HG03469 (cell line): Measurements from ENCODE around the gene DMBX1.

Source experiments
- ATAC-seq: cut with Tn5 transposase; IDR thresholded peaks from one replicate; pipeline ENCODE4 v1.9.1; 2021; ENCODE audit warnings: mild to moderate bottlenecking, moderate library complexity, moderate number of reproducible peaks; ENCODE audit not compliant: unreplicated experiment

Gene DMBX1

DNA sequence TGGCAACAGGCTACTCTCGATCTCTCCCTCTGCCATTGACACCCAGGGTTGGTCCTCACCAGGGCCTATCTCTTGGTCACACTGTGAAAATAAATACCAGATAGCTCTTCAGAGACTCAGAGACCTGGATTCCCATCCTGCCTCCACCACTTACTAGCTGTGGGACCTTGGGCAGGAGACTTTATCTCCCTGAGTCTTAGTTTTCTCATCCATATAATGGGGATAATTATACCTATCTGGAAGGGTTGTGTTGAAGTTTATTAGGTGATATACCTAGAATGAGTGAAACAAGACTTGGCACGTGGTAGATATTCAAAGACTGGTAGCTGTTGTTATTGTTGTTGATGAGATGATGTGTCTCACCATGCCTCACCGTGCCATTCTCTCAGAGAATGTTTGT lies 7.4 kb downstream of the DMBX1 start:
- no peak for ATAC-seq

DNA sequence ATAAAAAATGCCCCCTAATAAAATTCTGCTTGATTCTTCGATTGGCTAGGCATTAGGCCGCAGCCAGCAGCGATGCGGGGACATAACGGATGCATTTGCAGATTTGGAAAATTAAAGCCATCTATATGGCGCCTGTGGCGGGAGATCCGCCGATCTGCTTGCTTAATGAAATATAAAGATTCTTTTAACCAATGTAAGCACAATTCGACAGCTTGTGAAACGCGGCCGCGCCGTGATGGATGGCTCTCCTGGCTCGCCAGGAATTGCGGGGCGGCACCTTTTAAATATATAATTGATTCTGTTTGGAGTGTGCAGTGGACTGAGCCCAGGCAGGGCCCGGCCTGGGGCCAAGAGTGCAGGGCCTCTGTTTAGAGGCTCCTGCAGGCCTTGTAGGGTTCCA lies 8.0 kb downstream of the DMBX1 start:
- no peak for ATAC-seq

DNA sequence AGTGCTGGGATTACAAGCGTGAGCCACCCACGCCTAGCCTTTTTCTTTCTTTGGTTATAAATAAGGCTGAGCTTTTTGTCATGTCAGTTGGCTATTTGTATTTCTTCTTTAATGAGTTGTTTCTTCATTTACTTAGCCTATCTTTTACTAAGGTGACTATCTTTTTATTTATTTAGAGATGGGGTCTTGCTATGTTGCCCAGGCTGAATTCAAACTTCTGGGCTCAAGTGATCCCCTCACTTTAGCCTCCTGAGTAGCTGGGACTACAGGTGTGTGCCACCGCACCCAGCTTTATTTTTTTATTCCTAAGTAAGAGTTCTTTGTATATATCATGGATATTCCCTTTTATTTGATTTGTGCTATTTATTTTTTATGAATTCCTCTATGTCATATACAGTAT lies 11.9 kb downstream of the DMBX1 start:
- no peak for ATAC-seq

DNA sequence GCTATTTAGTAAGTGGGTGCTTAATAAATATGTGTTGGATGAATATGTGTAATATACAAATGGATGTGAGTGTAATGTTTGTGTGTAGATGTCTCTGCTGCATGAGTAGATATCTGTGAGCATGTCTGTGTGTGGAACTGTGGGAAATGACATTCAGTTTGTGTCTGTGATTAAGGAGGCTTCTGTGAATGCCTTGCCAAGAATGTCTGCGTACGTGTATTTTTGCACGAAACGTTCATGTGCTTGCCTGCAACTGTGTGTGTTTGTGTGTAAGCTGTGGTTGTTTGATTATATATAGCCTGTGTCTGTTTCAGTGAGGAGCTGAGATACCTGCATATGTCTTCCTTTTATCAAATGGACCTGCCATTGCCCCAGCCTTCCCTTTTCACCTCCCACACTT lies 13.8 kb downstream of the DMBX1 start:
- no peak for ATAC-seq

DNA sequence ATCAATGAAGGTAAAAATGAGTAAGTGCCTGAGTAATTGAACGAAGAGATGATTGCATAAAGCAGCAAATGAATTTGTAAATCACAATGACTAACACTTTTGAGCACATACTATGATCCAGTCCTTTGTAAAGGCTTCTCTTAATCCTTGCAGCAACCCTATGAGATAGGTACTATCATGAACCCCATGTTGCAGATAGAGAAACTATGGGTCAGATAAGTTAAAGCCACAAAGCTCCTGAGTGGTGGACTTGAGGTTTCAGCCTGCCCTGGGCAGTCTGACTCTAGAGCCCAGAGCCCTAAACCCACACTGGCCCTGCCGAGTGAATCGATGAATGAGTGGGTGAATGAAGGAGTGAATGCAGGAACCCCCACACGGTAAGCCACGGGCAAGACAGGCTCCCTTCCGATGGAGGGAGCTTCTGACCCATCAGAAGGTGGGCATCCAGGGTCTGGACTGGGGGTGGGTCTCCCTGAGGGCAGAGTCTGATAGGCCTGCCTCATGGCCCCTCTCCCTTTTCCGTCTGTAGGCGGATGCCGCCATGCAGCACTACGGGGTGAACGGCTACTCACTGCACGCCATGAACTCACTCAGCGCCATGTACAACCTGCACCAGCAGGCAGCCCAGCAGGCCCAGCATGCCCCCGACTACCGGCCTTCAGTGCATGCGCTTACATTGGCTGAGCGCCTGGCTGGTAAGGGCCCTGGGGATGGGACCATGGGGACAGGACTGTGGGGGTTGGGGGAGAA lies 17.0 kb downstream of the DMBX1 start:
- no peak for ATAC-seq

DNA sequence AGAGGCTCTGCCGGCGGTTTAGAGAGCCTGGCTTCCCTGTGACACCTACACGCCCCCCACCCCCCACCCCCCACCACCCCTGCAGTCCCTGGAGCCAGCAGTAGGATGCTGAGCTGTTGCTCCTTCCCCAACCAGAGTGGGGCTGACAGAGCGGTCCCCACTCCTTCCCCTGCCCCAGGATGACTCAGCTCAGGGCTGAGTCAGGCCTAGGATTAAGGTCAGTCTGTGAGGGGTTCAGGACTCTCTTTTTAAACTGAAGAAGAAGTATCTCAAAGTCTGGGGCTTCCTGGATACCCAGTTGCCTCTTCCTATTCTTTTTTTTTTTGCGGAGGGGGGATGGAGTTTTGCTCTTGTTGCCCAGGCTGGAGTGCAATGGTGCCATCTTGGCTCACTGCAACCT lies 19.1 kb downstream of the DMBX1 start:
- ATAC-seq: no peak

DNA sequence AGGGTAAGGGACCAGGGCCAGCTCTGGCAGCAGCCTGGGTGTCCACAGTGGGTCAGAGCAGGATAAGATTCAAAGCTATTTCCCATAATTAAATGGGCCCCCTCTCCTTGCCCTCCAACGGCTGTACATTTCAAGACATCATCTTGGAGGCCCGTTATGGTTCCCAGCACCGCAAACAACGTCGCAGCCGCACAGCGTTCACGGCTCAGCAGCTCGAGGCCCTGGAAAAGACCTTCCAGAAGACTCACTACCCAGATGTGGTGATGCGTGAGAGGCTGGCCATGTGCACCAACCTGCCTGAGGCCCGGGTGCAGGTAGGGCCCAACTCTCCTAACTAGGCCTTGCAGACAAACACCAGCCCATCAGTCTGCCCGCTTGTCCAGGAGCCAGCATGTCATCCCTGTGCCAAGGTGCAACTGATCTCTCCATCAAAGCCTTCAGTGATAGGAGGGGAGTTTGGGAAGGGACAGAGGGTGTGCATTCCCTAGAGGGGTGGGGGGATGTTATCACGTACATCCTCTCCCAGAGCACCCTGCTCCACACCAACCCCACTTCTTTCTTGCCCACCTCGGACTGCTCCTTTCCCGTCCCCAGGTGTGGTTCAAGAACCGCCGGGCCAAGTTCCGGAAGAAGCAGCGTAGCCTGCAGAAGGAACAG lies 20.8 kb downstream of the DMBX1 start:
- ATAC-seq: no peak

DNA sequence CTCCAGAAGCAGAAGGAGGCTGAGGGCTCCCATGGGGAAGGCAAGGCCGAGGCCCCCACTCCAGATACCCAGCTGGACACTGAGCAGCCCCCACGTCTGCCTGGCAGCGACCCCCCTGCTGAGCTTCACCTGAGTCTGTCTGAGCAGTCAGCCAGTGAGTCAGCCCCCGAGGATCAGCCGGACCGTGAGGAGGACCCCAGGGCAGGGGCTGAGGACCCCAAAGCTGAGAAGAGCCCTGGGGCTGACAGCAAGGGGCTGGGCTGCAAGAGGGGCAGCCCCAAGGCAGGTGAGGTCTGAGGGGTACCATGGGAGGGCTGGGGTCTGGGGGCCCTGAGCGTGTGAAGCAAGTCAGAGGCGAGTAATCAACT lies 21.3 kb downstream of the DMBX1 start:
- ATAC-seq: no peak

DNA sequence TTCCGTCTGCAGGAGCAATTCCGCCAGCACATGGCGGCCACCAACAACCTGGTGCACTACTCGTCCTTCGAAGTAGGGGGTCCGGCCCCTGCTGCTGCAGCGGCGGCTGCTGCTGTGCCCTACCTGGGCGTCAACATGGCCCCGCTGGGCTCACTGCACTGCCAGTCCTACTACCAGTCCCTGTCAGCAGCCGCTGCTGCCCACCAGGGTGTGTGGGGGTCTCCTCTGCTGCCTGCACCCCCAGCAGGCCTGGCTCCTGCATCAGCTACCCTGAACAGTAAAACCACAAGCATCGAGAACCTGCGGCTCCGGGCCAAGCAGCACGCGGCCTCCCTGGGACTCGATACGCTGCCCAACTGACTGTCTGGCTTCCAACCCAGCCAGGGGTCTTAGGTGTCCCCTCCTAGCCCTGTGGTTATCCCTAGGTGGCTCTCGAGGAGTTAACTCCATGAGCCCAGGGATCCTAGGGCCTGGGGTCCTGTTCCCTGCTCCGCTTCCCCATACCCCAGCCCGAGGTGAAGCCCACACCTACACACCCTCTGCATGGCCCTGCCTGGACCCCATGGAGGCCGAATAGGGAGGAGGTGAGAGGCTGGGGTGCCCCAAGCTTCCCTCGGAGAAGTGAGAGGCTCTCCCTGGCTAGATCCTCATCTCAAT lies 22.6 kb downstream of the DMBX1 start:
- no peak for ATAC-seq

DNA sequence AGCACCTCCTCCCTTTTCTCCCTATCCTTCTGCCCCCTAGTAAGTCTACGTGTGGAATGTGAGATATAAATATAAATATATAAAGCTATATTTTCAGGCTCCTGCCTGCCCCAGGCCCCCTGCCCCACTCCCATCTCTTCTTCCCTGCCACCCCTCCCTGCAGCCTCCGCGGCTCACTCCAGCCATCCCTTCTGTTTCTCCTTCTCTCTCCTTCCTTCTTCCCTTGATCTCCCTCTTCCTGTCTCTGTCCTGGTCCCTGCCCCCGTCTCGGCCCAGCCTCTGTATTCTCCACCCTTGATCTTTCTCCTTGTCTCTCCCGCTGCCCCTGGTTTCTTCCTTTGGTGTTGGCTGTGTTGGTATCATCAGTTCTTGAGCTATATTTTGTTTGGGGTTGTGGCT lies 23.2 kb downstream of the DMBX1 start:
- no peak for ATAC-seq

DNA sequence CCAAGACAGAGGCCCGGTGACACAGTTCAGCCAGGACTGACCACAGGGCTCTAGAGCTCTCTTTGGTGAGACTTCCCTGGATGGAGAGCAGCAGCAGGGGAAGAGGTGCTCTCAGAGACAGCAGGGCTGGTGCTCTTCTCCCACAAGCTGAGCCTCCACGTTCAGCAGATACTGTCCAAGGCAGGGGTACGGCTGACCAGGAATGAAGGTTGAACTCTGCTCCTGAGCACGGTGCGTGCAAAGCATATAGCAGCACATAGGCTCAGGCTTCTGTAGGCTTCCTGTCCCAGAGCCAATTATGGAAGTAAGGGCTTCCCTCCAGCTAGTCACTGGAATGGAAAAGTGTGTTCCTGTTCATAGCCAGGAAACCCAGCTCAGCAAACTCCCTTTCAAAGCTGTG lies 23.9 kb downstream of the DMBX1 start:
- ATAC-seq: no peak

DNA sequence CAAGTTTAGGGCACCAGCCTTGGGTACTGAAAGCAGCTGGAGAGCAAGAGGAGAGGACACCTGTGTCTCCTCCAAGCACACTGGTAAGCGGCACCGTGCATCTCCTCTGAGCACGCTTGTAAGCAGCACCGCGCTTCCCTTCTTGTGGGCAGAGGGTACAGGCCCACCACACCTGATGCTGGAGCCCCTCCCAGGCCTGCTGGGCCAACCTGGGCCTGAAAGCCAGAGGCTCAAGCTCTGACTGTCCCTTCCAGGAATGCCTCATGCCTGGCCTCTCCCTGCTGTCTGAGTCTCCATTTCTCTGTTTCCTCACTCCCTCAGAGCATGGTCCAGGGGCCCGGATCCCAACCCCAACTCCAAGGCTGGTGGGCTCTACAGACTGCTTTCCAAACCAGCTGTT lies 25.9 kb downstream of the DMBX1 start:
- ATAC-seq: no peak

DNA sequence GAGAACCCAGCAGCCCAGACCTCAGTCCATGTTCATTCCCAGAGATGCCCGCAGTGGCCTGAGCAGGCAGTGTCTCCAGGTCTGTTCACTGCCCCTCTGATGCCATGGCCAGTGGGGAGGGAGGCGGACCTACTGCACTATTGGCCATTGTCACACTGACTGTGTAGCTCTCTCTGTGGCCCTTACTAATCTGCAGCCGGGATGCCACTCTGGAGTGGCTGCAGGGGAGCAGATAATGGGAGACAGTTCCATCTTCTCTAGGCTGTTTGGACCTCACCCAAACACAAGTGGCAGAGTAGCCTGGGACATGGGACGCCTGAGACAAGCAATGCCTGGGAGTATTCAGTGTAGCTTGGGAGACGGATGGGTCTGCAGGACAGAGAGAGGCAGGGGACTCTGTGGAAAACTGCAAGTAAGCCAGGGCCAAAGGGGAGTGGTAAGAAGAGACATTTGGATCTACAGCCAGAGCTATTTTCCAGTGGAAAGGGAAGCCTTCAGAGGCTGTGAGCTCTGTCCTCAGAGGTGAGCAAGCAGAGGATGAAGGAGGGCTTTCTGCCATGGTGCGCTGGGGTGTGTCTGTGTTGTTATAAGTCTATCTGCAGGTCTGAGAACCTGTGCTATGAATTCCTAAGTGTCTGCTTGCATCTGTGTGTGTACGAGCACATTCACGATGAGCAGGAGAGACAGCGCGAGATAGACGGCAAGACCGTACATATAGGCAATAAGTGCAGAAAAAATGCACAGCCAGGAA lies 26.7 kb downstream of the DMBX1 start:
- no peak for ATAC-seq

DNA sequence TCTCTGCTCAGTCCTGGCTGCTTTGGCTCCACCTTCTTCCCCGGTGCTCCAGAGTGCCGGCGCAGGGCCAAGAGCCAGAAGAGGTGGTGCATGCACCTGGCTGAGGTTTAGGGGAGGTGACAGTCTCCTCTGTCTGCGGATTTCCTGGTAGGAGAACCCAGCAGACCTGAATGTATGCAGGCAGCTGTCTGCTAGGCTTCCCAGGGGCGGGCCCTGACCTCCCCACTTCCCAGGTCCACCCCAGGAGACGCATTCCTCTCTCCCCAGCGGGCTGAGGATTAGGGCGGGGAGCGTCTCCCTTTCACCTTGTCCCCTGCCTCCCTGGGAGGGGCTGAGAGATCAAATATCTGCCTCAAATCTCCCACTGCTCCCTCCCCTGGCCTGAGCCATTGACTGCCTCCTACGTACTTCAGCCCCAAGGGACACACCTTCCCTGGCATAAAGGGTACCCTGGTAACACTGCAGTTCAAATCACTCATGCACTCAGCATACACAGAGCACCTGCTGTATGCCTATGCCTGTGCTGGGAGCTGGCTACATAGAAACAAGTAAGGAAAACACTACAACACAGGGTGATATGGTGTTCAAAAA lies 27.5 kb downstream of the DMBX1 start:
- ATAC-seq: no peak

DNA sequence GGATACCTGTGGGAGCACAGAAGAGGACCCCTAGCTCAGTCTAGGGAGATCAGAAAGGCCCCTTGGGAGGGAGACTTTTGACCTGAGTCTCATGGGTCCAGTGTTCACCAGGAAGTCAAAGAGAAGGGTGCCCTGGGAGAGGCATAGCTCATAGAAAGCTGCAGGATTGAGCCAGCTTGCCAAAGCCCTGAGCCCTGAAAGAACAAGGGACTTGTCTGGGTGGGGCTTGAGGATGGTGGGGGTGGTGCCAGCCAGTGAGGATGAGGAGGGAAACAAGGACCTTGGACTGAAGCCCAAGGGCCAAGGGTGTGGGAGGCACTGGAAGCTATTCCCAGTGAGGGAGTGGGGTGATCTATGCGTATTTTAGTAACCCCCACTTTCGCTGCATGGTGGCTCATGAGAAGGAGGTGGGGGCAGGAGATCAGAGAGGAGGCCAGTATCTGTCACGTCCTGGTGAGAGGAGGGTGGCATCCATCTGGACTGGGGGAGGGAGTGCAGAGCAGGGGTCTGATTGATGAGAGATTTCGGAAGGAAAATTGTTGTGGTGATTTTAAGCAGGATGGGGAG lies 28.4 kb downstream of the DMBX1 start:
- no peak for ATAC-seq

DNA sequence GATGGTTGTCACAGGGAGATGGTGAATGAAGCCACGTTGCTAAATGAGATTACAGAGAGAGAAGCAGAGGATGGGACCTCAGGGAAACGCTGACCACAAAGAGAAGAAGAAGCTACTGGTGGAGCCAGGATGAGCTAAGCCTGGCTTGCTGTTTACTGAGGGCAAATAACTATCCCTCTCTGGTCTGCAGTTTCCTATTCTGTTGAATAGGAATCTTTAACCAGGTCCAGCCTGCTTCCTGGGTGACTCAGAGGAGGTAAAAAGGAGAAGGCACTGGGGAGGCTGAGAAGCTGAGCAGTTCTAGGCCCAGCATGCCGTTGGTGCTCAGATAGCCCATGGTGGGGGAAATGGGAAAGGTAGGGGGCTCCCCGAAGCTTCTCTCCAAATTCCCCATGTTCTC lies 29.6 kb downstream of the DMBX1 start:
- ATAC-seq: no peak

DNA sequence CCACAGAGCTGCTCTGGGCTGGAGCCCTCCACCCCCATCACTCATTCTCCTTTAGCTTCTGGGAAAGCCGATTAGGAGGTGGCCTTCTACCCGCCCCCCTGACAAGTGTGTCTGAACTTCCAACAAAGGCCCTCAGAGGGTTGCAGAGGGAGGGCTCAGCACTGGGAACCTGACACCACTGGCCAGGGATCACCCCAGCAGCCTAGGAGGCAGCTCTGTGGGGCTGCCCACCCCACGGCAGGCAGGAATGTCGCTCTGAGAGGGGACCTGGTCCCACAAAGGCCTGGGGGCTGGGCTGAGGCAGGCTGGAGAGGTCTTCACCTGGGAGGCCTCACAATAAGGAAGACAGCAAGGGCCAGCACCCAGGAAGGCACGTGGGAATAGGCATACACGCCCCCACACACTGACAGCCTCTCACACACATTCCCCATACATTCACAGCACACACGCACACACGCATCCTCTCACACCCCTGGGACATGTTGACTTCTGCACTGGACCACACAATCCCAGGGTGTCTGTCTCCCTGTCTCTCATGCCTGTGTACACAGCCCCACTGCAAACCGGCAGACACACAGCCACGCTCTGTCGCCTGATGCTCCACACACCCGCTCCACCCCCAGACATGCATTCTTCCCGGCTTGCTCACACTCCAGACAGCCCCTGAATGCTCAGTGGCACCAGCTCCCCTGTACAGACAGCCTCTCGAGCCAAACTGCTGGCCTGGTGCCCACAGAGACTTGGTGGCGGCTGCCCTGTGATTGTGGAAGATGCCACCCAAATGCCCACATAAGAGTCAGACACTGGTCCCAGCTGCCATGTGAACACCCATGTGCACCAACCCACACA lies 30.7 kb downstream of the DMBX1 start:
- ATAC-seq: no peak

DNA sequence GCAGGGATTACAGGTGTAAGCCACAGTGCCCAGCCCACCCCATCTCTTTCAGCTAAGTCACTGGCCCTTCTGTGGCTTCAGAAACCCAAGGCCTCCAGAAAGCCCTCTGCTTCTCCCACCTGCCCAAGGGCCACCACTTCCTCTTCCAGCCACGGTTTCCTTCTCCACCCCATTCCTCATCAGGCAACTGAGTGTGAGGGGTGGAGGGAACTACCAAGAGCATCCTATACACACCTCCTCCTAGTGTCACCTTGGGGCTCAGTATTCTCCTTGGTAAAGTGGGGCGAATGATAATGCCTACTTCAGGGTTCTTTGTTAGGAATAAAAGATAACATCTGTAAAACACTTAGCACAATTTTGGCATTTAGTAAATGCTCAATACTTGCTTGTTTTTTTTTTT lies 31.8 kb downstream of the DMBX1 start:
- ATAC-seq: no peak

DNA sequence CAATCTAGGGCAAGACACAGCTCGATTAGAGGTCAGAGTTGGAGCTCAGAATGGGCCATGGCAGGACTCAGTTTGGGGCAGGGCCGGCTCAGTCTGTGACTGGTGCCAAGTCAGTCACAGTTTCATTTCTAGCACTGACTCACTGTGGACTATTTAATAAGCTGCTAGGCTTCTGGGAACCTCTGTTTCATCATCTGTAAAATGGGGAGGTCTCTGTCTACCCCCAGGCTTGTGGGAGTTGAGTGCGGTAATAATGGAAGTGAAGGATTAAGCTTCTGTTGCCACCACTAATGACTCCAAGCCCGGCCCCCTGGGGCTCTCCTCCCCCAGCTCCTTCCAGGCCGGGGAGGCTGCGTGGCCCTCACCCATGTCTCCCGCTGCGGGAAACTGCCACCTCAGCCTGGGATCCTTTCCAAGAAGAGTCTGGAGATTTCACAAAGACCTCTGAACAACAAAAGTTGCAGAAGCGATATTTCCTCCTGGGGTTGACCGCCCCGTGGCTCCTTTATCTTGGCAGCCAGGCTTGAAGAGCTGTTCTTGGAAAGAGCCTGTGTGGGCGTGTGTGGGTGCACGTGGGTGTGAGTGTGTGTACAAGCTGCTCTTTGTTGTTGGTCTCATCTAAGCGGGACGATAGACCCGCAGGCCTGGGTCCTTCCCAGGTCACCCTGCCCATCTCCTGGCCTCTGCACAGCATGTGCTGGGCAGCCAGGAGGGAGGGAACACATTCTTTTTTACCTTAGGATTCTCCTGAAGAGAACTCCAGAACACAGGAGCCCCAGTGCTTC lies 32.7 kb downstream of the DMBX1 start:
- ATAC-seq: no peak
